Breast epithelium (tissue), 3 donors: ENCODE results near the gene PCDHA3.

ENCODE experiments used
- POLR2A ChIP-seq: fragments of 450-650 bp; IDR thresholded peaks from one replicate; pipeline ENCODE4 v1.6.1; 2016; ENCODE audit warnings: antibody characterized with exemption, mild to moderate bottlenecking, moderate library complexity
- POLR2AphosphoS5 ChIP-seq, 3 donors: sonication (generic); formaldehyde crosslinking; IDR thresholded peaks; one replicate each; pipeline ENCODE4 v1.6.1; 2017; ENCODE audit warnings: antibody characterized with exemption in 3 of 3
- TF ChIP-seq, protein P1 (sequence below), 3 donors: fragments of 450-650 bp; IDR thresholded peaks; one replicate each; pipeline ENCODE4 v1.5.1; 2016 to 2017; ENCODE audit warnings: antibody characterized with exemption in 3 of 3, mild to moderate bottlenecking in 3 of 3, moderate library complexity in 3 of 3

DNA sequence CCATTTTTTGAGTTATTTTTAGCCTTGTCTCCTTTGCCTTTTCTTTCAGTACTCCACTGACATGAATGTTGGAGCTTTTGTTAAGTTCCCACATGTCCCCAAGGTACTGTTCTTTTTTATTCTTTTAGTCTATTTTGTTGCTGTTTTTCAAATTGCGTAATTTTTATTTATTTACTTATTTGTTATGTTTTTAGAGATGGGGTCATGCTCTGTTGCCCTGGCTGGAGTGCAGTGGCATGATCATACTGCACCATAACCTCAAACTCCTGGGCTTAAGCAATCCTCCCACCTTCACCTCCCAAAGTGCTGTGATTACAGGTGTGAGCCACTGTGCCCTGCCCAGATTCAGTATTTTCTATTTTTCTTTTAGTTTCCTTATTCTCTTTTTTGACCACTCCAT lies 20.3 kb upstream of the PCDHA3 start:
- TF ChIP-seq POLR2AphosphoS5 (IDR thresholded peaks at IDR 0.05) (no peak), POLR2A (no peak)
- TF ChIP-seq, protein P1, sequence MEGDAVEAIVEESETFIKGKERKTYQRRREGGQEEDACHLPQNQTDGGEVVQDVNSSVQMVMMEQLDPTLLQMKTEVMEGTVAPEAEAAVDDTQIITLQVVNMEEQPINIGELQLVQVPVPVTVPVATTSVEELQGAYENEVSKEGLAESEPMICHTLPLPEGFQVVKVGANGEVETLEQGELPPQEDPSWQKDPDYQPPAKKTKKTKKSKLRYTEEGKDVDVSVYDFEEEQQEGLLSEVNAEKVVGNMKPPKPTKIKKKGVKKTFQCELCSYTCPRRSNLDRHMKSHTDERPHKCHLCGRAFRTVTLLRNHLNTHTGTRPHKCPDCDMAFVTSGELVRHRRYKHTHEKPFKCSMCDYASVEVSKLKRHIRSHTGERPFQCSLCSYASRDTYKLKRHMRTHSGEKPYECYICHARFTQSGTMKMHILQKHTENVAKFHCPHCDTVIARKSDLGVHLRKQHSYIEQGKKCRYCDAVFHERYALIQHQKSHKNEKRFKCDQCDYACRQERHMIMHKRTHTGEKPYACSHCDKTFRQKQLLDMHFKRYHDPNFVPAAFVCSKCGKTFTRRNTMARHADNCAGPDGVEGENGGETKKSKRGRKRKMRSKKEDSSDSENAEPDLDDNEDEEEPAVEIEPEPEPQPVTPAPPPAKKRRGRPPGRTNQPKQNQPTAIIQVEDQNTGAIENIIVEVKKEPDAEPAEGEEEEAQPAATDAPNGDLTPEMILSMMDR (IDR thresholded peaks at IDR 0.05): no peak
